IMR-90 (cell line): ENCODE measurements around the gene CACNA1G. TPM values are rescaled to one million over a fixed set of nuclear protein-coding genes. Genes with fewer than 3 reads are reported as not detected.

Experiments
- ATAC-seq: fragments of 200-7000 bp; cut with Tn5 transposase; 2 replicates; pipeline ENCODE4 v1.9.1; 2020; ENCODE audit warnings: low read depth, mild to moderate bottlenecking, moderate library complexity
- BruUV-seq: library from RNA; stranded (reverse); fragments of 400-500 nt; replicated peaks from 2 replicates; lab custom pipeline; 2021; lab: Mats Ljungman, UMichigan
- CTCF ChIA-PET: fragments of 300-600 bp; formaldehyde crosslinking; extraction: SDS; loops from one replicate; lab custom pipeline; 2021; ENCODE audit warnings: antibody characterized with exemption; lab: Yijun Ruan, JAX
- POLR2A ChIA-PET: fragments of 300-600 bp; sonication (Branson Sonifier 250); formaldehyde crosslinking; loops from one replicate; lab custom pipeline; 2022; ENCODE audit warnings: antibody characterized with exemption; ENCODE audit not compliant: unreplicated experiment; lab: Charles Lee
- DNase-seq: peaks from one replicate; pipeline ENCODE4 v3.0.0; 2013
- H2AFZ ChIP-seq: replicated peaks from 2 replicates; pipeline ENCODE3; 2013; ENCODE audit warnings: low read length, mild to moderate bottlenecking; ENCODE audit not compliant: poor library complexity
- H2AK5ac ChIP-seq: 2 replicates; pipeline ENCODE4 v1.6.1; 2013; ENCODE audit warnings: low read depth, low read length, inconsistent platforms
- H2AK9ac ChIP-seq: replicated peaks from 2 replicates; pipeline ENCODE3; 2013; ENCODE audit warnings: mild to moderate bottlenecking, low read depth, low read length, moderate library complexity; ENCODE audit not compliant: poor library complexity
- H2BK120ac ChIP-seq: 2 replicates; pipeline ENCODE4 v1.6.1; 2013; ENCODE audit warnings: low read depth, low read length, inconsistent platforms
- H2BK15ac ChIP-seq: 3 replicates; pipeline ENCODE4 v1.6.1; 2013; ENCODE audit warnings: low read depth, low read length, inconsistent platforms
- H2BK20ac ChIP-seq: 2 replicates; pipeline ENCODE4 v1.6.1; 2013; ENCODE audit warnings: low read depth, mild to moderate bottlenecking, inconsistent platforms, low read length, moderate library complexity
- H2BK5ac ChIP-seq: 2 replicates; pipeline ENCODE4 v1.6.1; 2013; ENCODE audit warnings: mild to moderate bottlenecking, low read depth, low read length, inconsistent platforms; ENCODE audit not compliant: poor library complexity, severe bottlenecking
- H3K14ac ChIP-seq: replicated peaks from 2 replicates; pipeline ENCODE4 v1.6.1; 2013; ENCODE audit warnings: low read depth, low read length, inconsistent platforms
- H3K18ac ChIP-seq: 2 replicates; pipeline ENCODE4 v1.6.1; 2013; ENCODE audit warnings: low read depth, low read length, control low read depth
- H3K23ac ChIP-seq: 2 replicates; pipeline ENCODE4 v1.6.1; 2013; ENCODE audit warnings: low read depth, low read length, inconsistent platforms
- H3K27ac ChIP-seq: 2 replicates; pipeline ENCODE4 v1.5.1; 2013; ENCODE audit warnings: mild to moderate bottlenecking, control low read depth, low read length; ENCODE audit not compliant: insufficient read depth
- H3K27me3 ChIP-seq: 2 replicates; pipeline ENCODE4 v1.6.1; 2013; ENCODE audit warnings: low read length; ENCODE audit not compliant: control insufficient read depth, insufficient read depth
- H3K36me3 ChIP-seq: 2 replicates; pipeline ENCODE4 v1.6.1; 2013; ENCODE audit warnings: low read length, mixed read lengths; ENCODE audit not compliant: control insufficient read depth, insufficient read depth
- H3K4ac ChIP-seq: 2 replicates; pipeline ENCODE4 v1.6.1; 2013; ENCODE audit warnings: low read depth, low read length, inconsistent platforms
- H3K4me1 ChIP-seq: 2 replicates; pipeline ENCODE4 v1.6.1; 2013; ENCODE audit warnings: low read length, mixed read lengths; ENCODE audit not compliant: control insufficient read depth, insufficient read depth
- H3K4me2 ChIP-seq: 2 replicates; pipeline ENCODE4 v1.6.1; 2013; ENCODE audit warnings: low read depth, mild to moderate bottlenecking, control low read depth, low read length, moderate library complexity
- H3K4me3 ChIP-seq: 2 replicates; pipeline ENCODE4 v1.5.1; 2013; ENCODE audit warnings: low read depth, mild to moderate bottlenecking, control low read depth, low read length, moderate library complexity; ENCODE audit not compliant: insufficient read depth
- H3K56ac ChIP-seq: 2 replicates; pipeline ENCODE4 v1.6.1; 2013; ENCODE audit warnings: low read length, inconsistent platforms; ENCODE audit not compliant: insufficient read depth; ENCODE audit errors: extremely low read depth
- H3K79me1 ChIP-seq, 2 experiments: 2 replicates each; pipeline ENCODE4 v1.6.1; 2013; ENCODE audit warnings: low read length in 2 of 2, inconsistent platforms in 1 of 2, low read depth in 1 of 2
- H3K9ac ChIP-seq: 2 replicates; pipeline ENCODE4 v1.6.1; 2013; ENCODE audit warnings: low read depth, low read length, control low read depth
- H3K9me1 ChIP-seq: 2 replicates; pipeline ENCODE4 v1.6.1; 2013; ENCODE audit warnings: low read length, inconsistent platforms; ENCODE audit not compliant: insufficient read depth
- H3K9me3 ChIP-seq: 2 replicates; pipeline ENCODE4 v1.6.1; 2013; ENCODE audit warnings: low read length; ENCODE audit not compliant: control insufficient read depth, insufficient read depth
- H4K20me1 ChIP-seq: 2 replicates; pipeline ENCODE4 v1.6.1; 2013; ENCODE audit warnings: low read length, inconsistent platforms; ENCODE audit not compliant: insufficient read depth
- H4K5ac ChIP-seq: 2 replicates; pipeline ENCODE4 v1.6.1; 2013; ENCODE audit warnings: mild to moderate bottlenecking, low read depth, low read length, control low read depth
- H4K8ac ChIP-seq, 2 experiments: 2 replicates each; pipeline ENCODE4 v1.6.1; 2013; ENCODE audit warnings: low read depth in 2 of 2, low read length in 2 of 2, control low read depth in 1 of 2, inconsistent platforms in 1 of 2
- H4K91ac ChIP-seq: 2 replicates; pipeline ENCODE4 v1.6.1; 2013; ENCODE audit warnings: low read depth, low read length, inconsistent platforms; ENCODE audit not compliant: insufficient read depth
- BHLHE40 ChIP-seq: fragments of 150-350 bp; IDR thresholded peaks from 2 replicates; pipeline ENCODE4 v1.6.1; 2016; ENCODE audit warnings: mild to moderate bottlenecking, low read depth, low read length
- CEBPB ChIP-seq: IDR thresholded peaks from 2 replicates; pipeline ENCODE4 v1.6.1; 2012; ENCODE audit warnings: low read depth, low read length, improper control_type of control experiment
- CHD1 ChIP-seq: IDR thresholded peaks from 2 replicates; pipeline ENCODE4 v1.6.1; 2012; ENCODE audit warnings: low read depth, low read length, improper control_type of control experiment
- CTCF ChIP-seq: conservative IDR thresholded peaks from 2 replicates; pipeline ENCODE4 v1.5.1; 2012; ENCODE audit warnings: mild to moderate bottlenecking, low read depth, low read length, improper control_type of control experiment
- ELK1 ChIP-seq: fragments of 150-350 bp; IDR thresholded peaks from 2 replicates; pipeline ENCODE4 v1.6.1; 2016; ENCODE audit warnings: low read depth, mild to moderate bottlenecking, low read length, moderate library complexity, borderline replicate concordance
- FOS ChIP-seq: fragments of 150-350 bp; IDR thresholded peaks from 2 replicates; pipeline ENCODE4 v1.6.1; 2016; ENCODE audit warnings: low read depth, low read length
- MAFK ChIP-seq: IDR thresholded peaks from 2 replicates; pipeline ENCODE4 v1.6.1; 2012; ENCODE audit warnings: low read depth, low read length, improper control_type of control experiment
- MAZ ChIP-seq: IDR thresholded peaks from 2 replicates; pipeline ENCODE4 v1.6.1; 2012; ENCODE audit warnings: low read depth, mild to moderate bottlenecking, low read length, improper control_type of control experiment, moderate library complexity, borderline replicate concordance
- MXI1 ChIP-seq: IDR thresholded peaks from 2 replicates; pipeline ENCODE4 v1.6.1; 2012; ENCODE audit warnings: low read depth, mild to moderate bottlenecking, low read length, moderate library complexity, borderline replicate concordance
- NFE2L2 ChIP-seq: fragments of 150-350 bp; IDR thresholded peaks from 2 replicates; pipeline ENCODE4 v1.6.1; 2016; ENCODE audit warnings: low read depth, mild to moderate bottlenecking, low read length
- POLR2A ChIP-seq: IDR thresholded peaks from 2 replicates; pipeline ENCODE4 v1.6.1; 2012; ENCODE audit warnings: mild to moderate bottlenecking, low read depth, low read length
- RAD21 ChIP-seq: IDR thresholded peaks from 2 replicates; pipeline ENCODE4 v1.6.1; 2012; ENCODE audit warnings: low read length, improper control_type of control experiment
- RCOR1 ChIP-seq: IDR thresholded peaks from 2 replicates; pipeline ENCODE4 v1.6.1; 2012; ENCODE audit warnings: mild to moderate bottlenecking, low read length, improper control_type of control experiment; ENCODE audit not compliant: insufficient replicate concordance
- RFX5 ChIP-seq: IDR thresholded peaks from 2 replicates; pipeline ENCODE4 v1.8.0; 2012; ENCODE audit warnings: low read depth, mild to moderate bottlenecking, low read length, moderate library complexity
- USF2 ChIP-seq: fragments of 150-350 bp; IDR thresholded peaks from 2 replicates; pipeline ENCODE4 v1.6.1; 2017; ENCODE audit warnings: mild to moderate bottlenecking, antibody characterized with exemption, low read length, low read depth
- WGBS, 2 experiments: methylation state at CpG; one replicate each; pipeline versions ENCODE4 v1.1.5 to v1.1.7; 2013; ENCODE audit warnings: missing lambda C conversion rate in 2 of 2; ENCODE audit not compliant: insufficient read length in 1 of 2; ENCODE audit errors: extremely low coverage in 2 of 2; 5-methylcytosine and 5-hydroxymethylcytosine counted together
- dilution Hi-C: fragments of 300-500 bp; cut with HindIII; formaldehyde crosslinking; loops from one replicate; pipeline ENCODE4 v1.14.3; 2018; ENCODE audit warnings: low sequenced_read_pairs; ENCODE audit not compliant: unreplicated experiment
- in situ Hi-C: fragments of 300-500 bp; cut with MboI; formaldehyde crosslinking; loops from 3 replicates; pipeline ENCODE4 v1.14.3; 2019; ENCODE audit warnings: low sequenced_read_pairs, inconsistent platforms, mixed read lengths
- intact Hi-C: fragments of 100-400 bp; cut with micrococcal nuclease; formaldehyde crosslinking; loops from 2 replicates; pipeline ENCODE4 v1.10.0; 2022
- polyA plus RNA-seq, 3 experiments: library from polyadenylated mRNA; depleted of rRNA; stranded (reverse); fragments of >200 nt; gene quantifications; 2 replicates each; pipeline ENCODE4 v1.2.3, GENCODE V29; 2012; ENCODE audit warnings: low replicate concordance in 1 of 3
- total RNA-seq: library from RNA; depleted of rRNA; stranded (reverse); fragments of >200 nt; gene quantifications from 2 replicates; pipeline ENCODE4 v1.2.3, GENCODE V29; 2012

Gene CACNA1G
- total and polyA plus RNA-seq, 2 of the 4 experiments (the other 2 are of a cell fraction), result under 0.01 to 0.03 TPM

GRCh38 chr17:50562242-50563091 is 2.0 kb downstream of the CACNA1G start:
- H2AK9ac ChIP-seq, result no peak overlapping the region
- H3K4ac ChIP-seq, result no peak overlapping the region
- no peak overlapping the region for H3K56ac ChIP-seq
- H2AK5ac ChIP-seq, result no peak overlapping the region
- peaks cover 9% of the 10 kb centered on the region; the same call in 1 of the 2 replicates for H3K4me1 ChIP-seq
- dilution Hi-C loops, result no loop called here
- H2BK15ac ChIP-seq, result no peak overlapping the region
- H3K9me3 ChIP-seq, result no peaks in the 10 kb centered on the region
- H3K4me2 ChIP-seq, result no peak overlapping the region
- no peak for ATAC-seq
- ChIA-PET CTCF (interaction anchor here (1.2 kb wide), 1 partner anchor 12 kb away, joined by 5 read pairs; no protein-coding TSS in a partner anchor), POLR2A (no interaction called here)
- no peak for DNase-seq
- peaks cover 3% of the 10 kb centered on the region; the same call in 1 of the 2 replicates for H4K20me1 ChIP-seq
- H3K14ac ChIP-seq, result no peak overlapping the region
- peaks cover 81% of the 10 kb centered on the region for H3K27me3 ChIP-seq
- no peak overlapping the region for H4K91ac ChIP-seq
- H2BK20ac ChIP-seq, result no peak overlapping the region
- H3K18ac ChIP-seq, result no peak overlapping the region
- intact Hi-C loops, result no loop called here
- no peak overlapping the region for H4K8ac ChIP-seq
- BruUV-seq, result no TSS peak
- no peak overlapping the region for H2AFZ ChIP-seq
- H2BK120ac ChIP-seq, result no peak overlapping the region
- no peak overlapping the region for H4K5ac ChIP-seq
- H3K9ac ChIP-seq, result no peak overlapping the region
- no peak overlapping the region for H3K23ac ChIP-seq
- no peak overlapping the region for H3K27ac ChIP-seq
- in situ Hi-C loops, result no loop called here
- no peak overlapping the region for H3K4me3 ChIP-seq
- WGBS, 2 experiments, result no CpG with 5 or more reads among the region's 22 CpGs
- no peak overlapping the region for H2BK5ac ChIP-seq
- H3K79me1 ChIP-seq, result no peaks in the 10 kb centered on the region
- no peaks in the 10 kb centered on the region for H3K36me3 ChIP-seq
- 0 out of 2 replicates have a peak, but pooled peaks cover 5% of the 10 kb centered on the region for H3K9me1 ChIP-seq
- TF ChIP-seq CEBPB (no peak), BHLHE40 (no peak), POLR2A (no peak), MXI1 (no peak), FOS (no peak), ELK1 (no peak), RCOR1 (no peak), MAFK (no peak), CHD1 (no peak), NFE2L2 (no peak), USF2 (no peak), MAZ (no peak), RFX5 (no peak), CTCF (no peak), RAD21 (no peak)
